Keratinocyte (primary cell): ENCODE measurements around the gene KCNQ4. TPM values are rescaled to one million over a fixed set of nuclear protein-coding genes. Genes with fewer than 3 reads are reported as not detected.

Experiments used
- DNase-seq: peaks from one replicate; pipeline ENCODE4 v3.0.0-alpha.2; 2011; ENCODE audit warnings: low read depth, missing footprints, low spot score
- FAIRE-seq: peaks from 2 replicates; lab custom pipeline; 2011; peaks lifted over from hg19 to GRCh38; lab: Jason Lieb, UNC
- H2AFZ ChIP-seq: 2 replicates; pipeline ENCODE4 v1.6.0; 2012; ENCODE audit warnings: low read length, control low read depth, inconsistent platforms; ENCODE audit not compliant: control insufficient read depth
- H3K27ac ChIP-seq: 2 replicates; pipeline ENCODE4 v1.5.1; 2011; ENCODE audit warnings: low read length; ENCODE audit not compliant: control insufficient read depth, insufficient read depth
- H3K27me3 ChIP-seq: 3 replicates; pipeline ENCODE4 v1.6.0; 2011; ENCODE audit warnings: low read length; ENCODE audit not compliant: control insufficient read depth, insufficient read depth; ENCODE audit errors: extremely low read depth
- H3K36me3 ChIP-seq, 2 experiments: 2 replicates in 1 of 2; 3 replicates in 1 of 2; pipeline ENCODE4 v1.5.1; 2011; ENCODE audit warnings: low read length in 2 of 2, mild to moderate bottlenecking in 1 of 2; ENCODE audit not compliant: control insufficient read depth in 2 of 2, insufficient read depth in 2 of 2; ENCODE audit errors: extremely low read depth in 1 of 2
- H3K4me1 ChIP-seq: 3 replicates; pipeline ENCODE4 v1.5.1; 2011; ENCODE audit warnings: low read length; ENCODE audit not compliant: control insufficient read depth, insufficient read depth; ENCODE audit errors: extremely low read depth
- H3K4me2 ChIP-seq: 3 replicates; pipeline ENCODE4 v1.6.0; 2011; ENCODE audit warnings: low read depth, low read length; ENCODE audit not compliant: control insufficient read depth, insufficient read depth; ENCODE audit errors: extremely low read depth
- H3K4me3 ChIP-seq, 3 experiments: fragments of 200-600 bp in 1 of 3; sonication (generic) in 1 of 3; 2 replicates in 2 of 3; 3 replicates in 1 of 3; pipeline ENCODE4 v1.5.1; 2011 to 2016; ENCODE audit warnings: low read length in 3 of 3, mild to moderate bottlenecking in 3 of 3, control low read depth in 2 of 3, inconsistent platforms in 1 of 3, low read depth in 1 of 3, mixed read lengths in 1 of 3, mixed run types in 1 of 3, moderate library complexity in 1 of 3; ENCODE audit not compliant: control insufficient read depth in 2 of 3, insufficient read depth in 2 of 3; ENCODE audit errors: extremely low read depth in 1 of 3
- H3K79me2 ChIP-seq: 2 replicates; pipeline ENCODE4 v1.6.0; 2012; ENCODE audit warnings: low read length; ENCODE audit not compliant: control insufficient read depth, insufficient read depth
- H3K9ac ChIP-seq: 3 replicates; pipeline ENCODE4 v1.6.0; 2011; ENCODE audit warnings: low read length; ENCODE audit not compliant: control insufficient read depth, insufficient read depth; ENCODE audit errors: extremely low read depth
- H3K9me1 ChIP-seq: 3 replicates; pipeline ENCODE4 v1.6.0; 2011; ENCODE audit warnings: low read length; ENCODE audit not compliant: control insufficient read depth, insufficient read depth; ENCODE audit errors: extremely low read depth
- H3K9me3 ChIP-seq: 2 replicates; pipeline ENCODE4 v1.5.1; 2012; ENCODE audit warnings: low read depth, low read length; ENCODE audit not compliant: control insufficient read depth
- H4K20me1 ChIP-seq: 3 replicates; pipeline ENCODE4 v1.6.0; 2011; ENCODE audit warnings: low read length; ENCODE audit not compliant: control insufficient read depth, insufficient read depth; ENCODE audit errors: extremely low read depth
- CTCF ChIP-seq, 3 experiments: IDR thresholded peaks in 1 of 3; conservative IDR thresholded peaks in 1 of 3; optimal IDR thresholded peaks in 1 of 3; 2 replicates in 2 of 3; 3 replicates in 1 of 3; pipeline versions ENCODE3 to v1.5.1; 2011; ENCODE audit warnings: low read length in 3 of 3, mild to moderate bottlenecking in 3 of 3, moderate library complexity in 2 of 3, control low read depth in 1 of 3, inconsistent platforms in 1 of 3; ENCODE audit not compliant: insufficient read depth in 2 of 3; ENCODE audit errors: extremely low read depth in 1 of 3
- EZH2 ChIP-seq: IDR thresholded peaks from one replicate; pipeline ENCODE4 v1.6.1; 2012; ENCODE audit warnings: inconsistent platforms, mild to moderate bottlenecking, low read length, moderate library complexity
- dilution Hi-C: fragments of 300-500 bp; cut with MboI; formaldehyde crosslinking; loops from one replicate; pipeline ENCODE4 v1.7.0; 2020; ENCODE audit warnings: low sequenced_read_pairs; ENCODE audit not compliant: extremely low pct_ligation_motif_present
- polyA plus RNA-seq, 5 experiments: library from polyadenylated mRNA; depleted of rRNA in 3 of 5; stranded (reverse) in 3 of 5; stranded (forward) in 1 of 5; unstranded in 1 of 5; fragments of >200 nt; gene quantifications; 1 replicate in 1 of 5; 2 replicates in 3 of 5; 3 replicates in 1 of 5; pipeline versions ENCODE4 v1.2.1 to v1.2.3, GENCODE V29; 2011 to 2012; ENCODE audit warnings: missing spikeins in 2 of 5, low read depth in 1 of 5, low replicate concordance in 1 of 5

The KCNQ4 gene
- polyA plus RNA-seq, 1 donor (not counting 4 experiments of a cell fraction or from before 2014, with no cell fraction given), result not detected

- no peaks in the 10 kb centered on the region for H4K20me1 ChIP-seq
- TF ChIP-seq CTCF (optimal IDR thresholded peaks at IDR 0.05 in 1 of 3, IDR thresholded peaks at IDR 0.05 in 1 of 3, conservative IDR thresholded peaks at IDR 0.05 in 1 of 3; ENCODE audit: extremely low read depth in 1 of 3, insufficient read depth in 2 of 3, low read length in 3 of 3) (no peak), EZH2 (no peak)
- no peak overlapping the region for H3K4me3 ChIP-seq
- H3K27me3 ChIP-seq, result peaks cover 53% of the 10 kb centered on the region
- H3K9ac ChIP-seq, result no peak overlapping the region
- H3K9me1 ChIP-seq, result no peaks in the 10 kb centered on the region
- no peaks in the 10 kb centered on the region for H3K9me3 ChIP-seq
- no peak overlapping the region for H3K27ac ChIP-seq
- dilution Hi-C loops, result no loop called here
- H3K36me3 ChIP-seq, result no peaks in the 10 kb centered on the region
- H3K4me2 ChIP-seq, result no peak overlapping the region
- H3K79me2 ChIP-seq, result no peaks in the 10 kb centered on the region
- FAIRE-seq, result no peak
- no peaks in the 10 kb centered on the region for H3K4me1 ChIP-seq
- H2AFZ ChIP-seq, result no peak overlapping the region
- no peak for DNase-seq
Observed at GRCh38 chr1:40788561-40789341, 5.2 kb downstream of the KCNQ4 start.

- DNase-seq, result no peak
- no peak overlapping the region for H3K9ac ChIP-seq
- peaks cover 55% of the 10 kb centered on the region for H3K27me3 ChIP-seq
- no peak overlapping the region for H3K27ac ChIP-seq
- dilution Hi-C loops, result no loop called here
- H3K36me3 ChIP-seq, result no peaks in the 10 kb centered on the region
- no peaks in the 10 kb centered on the region for H3K9me1 ChIP-seq
- FAIRE-seq, result no peak
- no peak overlapping the region for H3K4me2 ChIP-seq
- no peak overlapping the region for H2AFZ ChIP-seq
- H3K4me1 ChIP-seq, result no peaks in the 10 kb centered on the region
- no peak for TF ChIP-seq EZH2
- H3K4me3 ChIP-seq, result no peak overlapping the region
- no peaks in the 10 kb centered on the region for H4K20me1 ChIP-seq
- no peaks in the 10 kb centered on the region for H3K79me2 ChIP-seq
- H3K9me3 ChIP-seq, result no peaks in the 10 kb centered on the region
Observed at GRCh38 chr1:40789342-40789598, 5.7 kb downstream of the KCNQ4 start.
